ENCODE data around the gene IDE. TPM values are rescaled to one million over a fixed set of nuclear protein-coding genes. Genes with fewer than 3 reads are reported as not detected.

IDE gene
- total and polyA plus RNA-seq, 9 of the 15 experiments (the other 6 are each of a cell fraction or from before 2014, with no cell fraction given): 10.2 to 50.6 (median 33.2) TPM

GRCh38 chr10:92523639-92524038 is 50.3 kb downstream of the IDE start:
- no peaks in the 10 kb centered on the region for H3K79me2 ChIP-seq (ENCODE audit: control insufficient read depth, insufficient read depth, low read length)
- intact Hi-C loops (cut with micrococcal nuclease): no loop called here
- no peak overlapping the region for H3K9ac ChIP-seq (ENCODE audit: insufficient read depth in 1 of 2, low read depth in 2 of 2, low read length in 2 of 2)
- 90% methylated on average over 2 of the region's 3 CpGs for WGBS (ENCODE audit: insufficient coverage, low coverage, missing lambda C conversion rate)
- POLR2A ChIA-PET: no interaction called here
- TF ChIP-seq SRSF7 (optimal IDR thresholded peaks at IDR 0.05; ENCODE audit: low read depth, low read length) (no peak), STAG1 (CRISPR knock-in tag; IDR thresholded peaks at IDR 0.05; ENCODE audit: borderline replicate concordance) (no peak), THRB (CRISPR knock-in tag; conservative IDR thresholded peaks at IDR 0.05) (no peak), CHAMP1 (IDR thresholded peaks at IDR 0.05) (no peak)
- H4K20me1 ChIP-seq (replicated peaks; ENCODE audit: control insufficient read depth, insufficient read depth, low read length): no peaks in the 10 kb centered on the region
- no peak overlapping the region for H2AFZ ChIP-seq (ENCODE audit: low read depth, low read length)
- no peaks in the 10 kb centered on the region for H3K9me1 ChIP-seq (ENCODE audit: control insufficient read depth, insufficient read depth, low read length)
- DNase-seq (ENCODE audit: extremely low read depth in 1 of 4, low spot score in 3 of 4): no peak
- no peak overlapping the region for H3K4me3 ChIP-seq
- no TSS peak for BruUV-seq (replicated peaks)
- H3K27me3 ChIP-seq (ENCODE audit: control insufficient read depth in 2 of 2, insufficient read depth in 2 of 2, low read length in 2 of 2): no peaks in the 10 kb centered on the region
- no peak overlapping the region for H3K27ac ChIP-seq (ENCODE audit: extremely low read depth, low read depth, low read length)
- in situ Hi-C loops (cut with MboI): no loop called here
- H3K4me2 ChIP-seq (ENCODE audit: insufficient read depth, low read length): no peak overlapping the region
- ATAC-seq: no peak
- no peak for FAIRE-seq
- H3K36me3 ChIP-seq (ENCODE audit: control insufficient read depth, insufficient read depth, low read length): peaks cover 53% of the 10 kb centered on the region
- H3K4me1 ChIP-seq (replicated peaks in 1 of 2; ENCODE audit: control insufficient read depth in 2 of 2, insufficient read depth in 2 of 2, low read length in 2 of 2): peaks cover 0 to 2% of the 10 kb centered on the region in 2 experiments; a peak in 1 of 5 replicates
- CTCF ChIA-PET (ENCODE audit: low intra/inter-chr PET ratio): no interaction called here
- H3K9me3 ChIP-seq (replicated peaks; ENCODE audit: control insufficient read depth, insufficient read depth, low read depth, low read length): no peaks in the 10 kb centered on the region

Measured in K562 (cell line).